Activated CD8-positive, alpha-beta memory T cell treated with anti-CD3 and anti-CD28 coated beads, Interleukin-2, amount 10 ng/mL, durations not matched to agents 7 days and 5 days (primary cell): ENCODE measurements around the gene PHLDB1. TPM values are rescaled to one million over a fixed set of nuclear protein-coding genes. Genes with fewer than 3 reads are reported as not detected.
"Not testable (repeated sequence)": the region's sequence is repeated elsewhere in the genome, so short reads cannot be mapped to it uniquely, and the experiment has no call there.

Experiments
- ATAC-seq: fragments of 150-1000 bp; cut with Tn5 transposase; one replicate; pipeline ENCODE4 v1.10.0; 2021; ENCODE audit warnings: moderate library complexity
- CTCF ChIA-PET: fragments of 350-600 bp; sonication (Branson Sonifier 250); formaldehyde crosslinking; loops from one replicate; lab custom pipeline; 2021; ENCODE audit warnings: antibody characterized with exemption; lab: Charles Lee
- DNase-seq: peaks from one replicate; pipeline ENCODE4 v3.0.0-alpha.2; 2020
- H3K27ac Mint-ChIP-seq: one replicate; pipeline ENCODE4 v1.8.0; 2021; ENCODE audit warnings: mild to moderate bottlenecking, mixed read lengths
- H3K27me3 Mint-ChIP-seq: one replicate; pipeline ENCODE4 v1.8.0; 2021; ENCODE audit warnings: mixed read lengths
- H3K36me3 Mint-ChIP-seq: one replicate; pipeline ENCODE4 v1.8.0; 2021; ENCODE audit warnings: mild to moderate bottlenecking, mixed read lengths
- H3K4me1 Mint-ChIP-seq: one replicate; pipeline ENCODE4 v1.8.0; 2021; ENCODE audit warnings: mixed read lengths
- H3K4me3 Mint-ChIP-seq: one replicate; pipeline ENCODE4 v1.8.0; 2021; ENCODE audit warnings: mild to moderate bottlenecking, moderate library complexity, mixed read lengths
- H3K9me3 Mint-ChIP-seq: one replicate; pipeline ENCODE4 v1.8.0; 2022; ENCODE audit warnings: low read depth, mixed read lengths
- total RNA-seq, 2 experiments: library from RNA; stranded (reverse); gene quantifications; one replicate each; pipeline ENCODE4 v1.2.3, GENCODE V29; 2021

Gene PHLDB1
- total RNA-seq, 2 experiments from 2014 or later = 0.91 to 1.3 TPM

GRCh38 chr11:118592616-118593367 lies 14.6 kb upstream of the PHLDB1 start:
- no peaks in the 10 kb centered on the region for H3K27me3 Mint-ChIP-seq
- CTCF ChIA-PET = interaction anchor here (0.7 to 5.2 kb wide), 5 partner anchors 8 to 364 kb away, joined by 3 to 75 read pairs (median 4); no protein-coding TSS in a partner anchor
- no peak overlapping the region for H3K27ac Mint-ChIP-seq
- ATAC-seq (no peak), DNase-seq (no peak)
- H3K9me3 Mint-ChIP-seq = no peaks in the 10 kb centered on the region
- H3K4me1 Mint-ChIP-seq = peaks cover 22% of the 10 kb centered on the region
- H3K4me3 Mint-ChIP-seq = no peak overlapping the region
- H3K36me3 Mint-ChIP-seq = peaks cover 40% of the 10 kb centered on the region

GRCh38 chr11:118594984-118595383 lies 12.4 kb upstream of the PHLDB1 start:
- H3K9me3 Mint-ChIP-seq, DNase-seq, H3K27me3 Mint-ChIP-seq, H3K4me3 Mint-ChIP-seq: not testable (repeated sequence)
- CTCF ChIA-PET = interaction anchor here (0.6 to 5.2 kb wide), 18 partner anchors 10 to 435 kb away, joined by 3 to 75 read pairs (median 4); partner anchors contain the start of genes ARCN1, PHLDB1, SLC37A4 and UPK2
- peak overlapping the region; percentile 21 for H3K27ac Mint-ChIP-seq
- ATAC-seq = peak; percentile 81
- H3K4me1 Mint-ChIP-seq = peaks cover 22% of the 10 kb centered on the region
- peaks cover 48% of the 10 kb centered on the region for H3K36me3 Mint-ChIP-seq

GRCh38 chr11:118596224-118597146 lies 10.9 kb upstream of the PHLDB1 start:
- peaks cover 50% of the 10 kb centered on the region for H3K36me3 Mint-ChIP-seq
- CTCF ChIA-PET = interaction anchor here (3.4 to 5.2 kb wide), 2 partner anchors 9 to 15 kb away, joined by 34 to 75 read pairs; partner anchors contain the start of gene PHLDB1
- DNase-seq = no peak
- no peak overlapping the region for H3K4me3 Mint-ChIP-seq
- peaks cover 22% of the 10 kb centered on the region for H3K4me1 Mint-ChIP-seq
- no peaks in the 10 kb centered on the region for H3K27me3 Mint-ChIP-seq
- no peaks in the 10 kb centered on the region for H3K9me3 Mint-ChIP-seq
- ATAC-seq = no peak
- no peak overlapping the region for H3K27ac Mint-ChIP-seq

GRCh38 chr11:118597556-118597955 lies 9.9 kb upstream of the PHLDB1 start:
- no peak overlapping the region for H3K27ac Mint-ChIP-seq
- H3K27me3 Mint-ChIP-seq = no peaks in the 10 kb centered on the region
- CTCF ChIA-PET = no interaction called here
- no peak overlapping the region for H3K4me3 Mint-ChIP-seq
- H3K9me3 Mint-ChIP-seq = no peaks in the 10 kb centered on the region
- peaks cover 55% of the 10 kb centered on the region for H3K36me3 Mint-ChIP-seq
- no peak for DNase-seq
- H3K4me1 Mint-ChIP-seq = peaks cover 22% of the 10 kb centered on the region
- ATAC-seq = no peak

GRCh38 chr11:118602331-118602730 lies 5.1 kb upstream of the PHLDB1 start:
- Mint-ChIP-seq H3K27ac (no peak overlapping the region), H3K27me3 (peaks cover 10% of the 10 kb centered on the region), H3K4me3 (no peak overlapping the region), H3K4me1 (no peaks in the 10 kb centered on the region), H3K9me3 (no peaks in the 10 kb centered on the region), H3K36me3 (peaks cover 32% of the 10 kb centered on the region)
- no peak for DNase-seq
- CTCF ChIA-PET = interaction anchor here (1.2 kb wide), 1 partner anchor 9 kb away, joined by 4 read pairs; no protein-coding TSS in a partner anchor
- ATAC-seq = no peak

- DNase-seq, ATAC-seq, H3K9me3 Mint-ChIP-seq, H3K27ac Mint-ChIP-seq, H3K4me1 Mint-ChIP-seq, H3K4me3 Mint-ChIP-seq: not testable (repeated sequence)
- H3K36me3 Mint-ChIP-seq = peaks cover 26% of the 10 kb centered on the region
- H3K27me3 Mint-ChIP-seq = peaks cover 12% of the 10 kb centered on the region
- CTCF ChIA-PET = interaction anchor here (1.1 to 4.4 kb wide), 5 partner anchors 8 to 86 kb away, joined by 3 to 34 read pairs (median 4); no protein-coding TSS in a partner anchor
These were observed 3.7 kb upstream of the PHLDB1 start for GRCh38 chr11:118603709-118604108.

- Mint-ChIP-seq H3K4me3 (no peak overlapping the region), H3K9me3 (no peaks in the 10 kb centered on the region), H3K27ac (no peak overlapping the region), H3K36me3 (peaks cover 23% of the 10 kb centered on the region), H3K27me3 (peaks cover 20% of the 10 kb centered on the region), H3K4me1 (peaks cover 13% of the 10 kb centered on the region)
- no peak for DNase-seq
- no peak for ATAC-seq
- CTCF ChIA-PET = interaction anchor here (1.2 to 4.4 kb wide), 3 partner anchors 9 to 85 kb away, joined by 3 to 34 read pairs (median 6); no protein-coding TSS in a partner anchor
These were observed 2.8 kb upstream of the PHLDB1 start for GRCh38 chr11:118604566-118604965.

- Mint-ChIP-seq H3K4me1 (peaks cover 18% of the 10 kb centered on the region), H3K4me3 (no peak overlapping the region), H3K27me3 (peaks cover 27% of the 10 kb centered on the region), H3K9me3 (no peaks in the 10 kb centered on the region), H3K36me3 (peaks cover 16% of the 10 kb centered on the region), H3K27ac (no peak overlapping the region)
- CTCF ChIA-PET = interaction anchor here (0.9 to 4.4 kb wide), 3 partner anchors 10 to 54 kb away, joined by 4 to 34 read pairs (median 6); no protein-coding TSS in a partner anchor
- DNase-seq (no peak), ATAC-seq (no peak)
These were observed 2.1 kb upstream of the PHLDB1 start for GRCh38 chr11:118605116-118605867.

GRCh38 chr11:118606157-118606843 lies 1.1 kb upstream of the PHLDB1 start:
- Mint-ChIP-seq H3K4me1 (peaks cover 23% of the 10 kb centered on the region), H3K36me3 (peaks cover 12% of the 10 kb centered on the region), H3K4me3 (no peak overlapping the region), H3K9me3 (no peaks in the 10 kb centered on the region), H3K27me3 (peaks cover 30% of the 10 kb centered on the region), H3K27ac (no peak overlapping the region)
- CTCF ChIA-PET = interaction anchor here (0.6 to 4.4 kb wide), 5 partner anchors 11 to 1537 kb away, joined by 3 to 34 read pairs (median 3); no protein-coding TSS in a partner anchor
- ATAC-seq (no peak), DNase-seq (no peak)

- H3K36me3 Mint-ChIP-seq = peaks cover 7% of the 10 kb centered on the region
- H3K27me3 Mint-ChIP-seq = peaks cover 30% of the 10 kb centered on the region
- ATAC-seq = no peak
- CTCF ChIA-PET = interaction anchor here (0.6 to 4.4 kb wide), 6 partner anchors 12 to 1538 kb away, joined by 3 to 34 read pairs (median 3); partner anchors contain the start of gene UPK2
- peaks cover 24% of the 10 kb centered on the region for H3K4me1 Mint-ChIP-seq
- DNase-seq = no peak
- no peak overlapping the region for H3K27ac Mint-ChIP-seq
- no peak overlapping the region for H3K4me3 Mint-ChIP-seq
- H3K9me3 Mint-ChIP-seq = no peaks in the 10 kb centered on the region
These were observed 579 bp upstream of the PHLDB1 start for GRCh38 chr11:118606844-118607228.

- no peaks in the 10 kb centered on the region for H3K9me3 Mint-ChIP-seq
- ATAC-seq = peak; percentile 56
- peaks cover 30% of the 10 kb centered on the region for H3K27me3 Mint-ChIP-seq
- no peaks in the 10 kb centered on the region for H3K36me3 Mint-ChIP-seq
- DNase-seq = peak; percentile 69
- CTCF ChIA-PET = interaction anchor here (1.0 to 6.6 kb wide), 6 partner anchors 10 to 51 kb away, joined by 3 to 75 read pairs (median 8); partner anchors contain the start of gene ARCN1
- H3K4me3 Mint-ChIP-seq = peak overlapping the region; percentile 52
- no peak overlapping the region for H3K27ac Mint-ChIP-seq
- H3K4me1 Mint-ChIP-seq = peaks cover 24% of the 10 kb centered on the region
These were observed 1.2 kb downstream of the PHLDB1 start for GRCh38 chr11:118608360-118609227.
